ENCODE data around the gene SNCAIP. TPM values are rescaled to one million over a fixed set of nuclear protein-coding genes. Genes with fewer than 3 reads are reported as not detected.

SNCAIP gene
- total RNA-seq, 1 donor from 2014 or later = 11.3 TPM

DNA sequence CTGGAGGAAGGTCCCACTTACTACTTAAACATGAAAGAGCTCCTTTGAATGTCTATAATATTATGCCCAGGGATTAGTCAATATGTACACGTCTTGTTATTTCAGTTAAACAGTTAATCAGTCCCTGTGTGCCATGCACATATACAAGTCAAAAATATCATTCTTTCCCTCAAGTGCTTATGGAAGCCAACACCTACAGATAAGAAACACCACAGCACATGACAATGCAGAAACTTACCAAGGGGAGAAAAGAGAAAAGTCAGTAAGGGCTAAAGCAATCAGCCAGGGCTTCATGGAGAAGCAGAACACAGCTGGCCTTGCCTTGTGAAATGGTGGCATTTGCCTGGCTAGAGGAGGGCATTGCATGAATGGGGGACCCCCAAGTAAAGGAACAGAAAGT is 88.3 kb downstream of the SNCAIP start:
- Histone ChIP-seq H3K4me3 (no peak overlapping the region), H3K36me3 (no peaks in the 10 kb centered on the region), H3K4me1 (peaks cover 14% of the 10 kb centered on the region), H3K27ac (no peak overlapping the region), H3K9me3 (no peaks in the 10 kb centered on the region), H3K27me3 (no peaks in the 10 kb centered on the region)
- TF ChIP-seq POLR2A (IDR thresholded peaks at IDR 0.05) (no peak), CTCF (IDR thresholded peaks at IDR 0.05) (no peak), POLR2AphosphoS5 (IDR thresholded peaks at IDR 0.05; ENCODE audit: insufficient read depth in 1 of 2, low read depth in 1 of 2) (no peak)
- DNase-seq (ENCODE audit: extremely low spot score in 2 of 2) = no peak
- intact Hi-C loops (cut with DNase I) = no loop called here

DNA sequence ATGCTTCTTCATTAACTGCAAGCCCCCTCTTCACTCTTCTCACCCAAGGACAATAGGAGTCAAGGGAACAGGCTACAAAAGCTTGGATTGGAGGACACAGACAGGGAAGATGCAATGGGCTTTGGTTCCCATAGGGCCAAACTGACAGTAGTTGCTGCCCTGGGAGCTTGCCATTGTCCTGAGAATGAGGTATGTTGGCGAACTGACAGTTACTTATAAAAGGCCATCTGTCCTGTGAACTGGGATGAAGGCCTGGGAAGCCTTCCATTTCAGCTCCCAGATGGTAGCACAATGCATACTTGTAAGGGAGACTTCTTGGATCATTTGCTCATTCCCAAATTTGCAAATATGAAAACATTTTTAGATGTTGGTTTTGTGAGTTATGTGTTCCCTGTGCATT is 88.9 kb downstream of the SNCAIP start:
- no peak for DNase-seq (ENCODE audit: extremely low spot score in 2 of 2)
- Histone ChIP-seq H3K36me3 (no peaks in the 10 kb centered on the region), H3K4me3 (no peak overlapping the region), H3K4me1 (peaks cover 14% of the 10 kb centered on the region), H3K9me3 (no peaks in the 10 kb centered on the region), H3K27ac (no peak overlapping the region), H3K27me3 (no peaks in the 10 kb centered on the region)
- intact Hi-C loops (cut with DNase I) = no loop called here
- TF ChIP-seq POLR2A (IDR thresholded peaks at IDR 0.05) (no peak), POLR2AphosphoS5 (IDR thresholded peaks at IDR 0.05; ENCODE audit: insufficient read depth in 1 of 2, low read depth in 1 of 2) (no peak), CTCF (IDR thresholded peaks at IDR 0.05) (no peak)

- Histone ChIP-seq H3K4me3 (no peak overlapping the region), H3K27ac (no peak overlapping the region), H3K36me3 (no peaks in the 10 kb centered on the region), H3K27me3 (no peaks in the 10 kb centered on the region), H3K9me3 (no peaks in the 10 kb centered on the region), H3K4me1 (peaks cover 14% of the 10 kb centered on the region)
- intact Hi-C loops (cut with DNase I) = no loop called here
- DNase-seq (ENCODE audit: extremely low spot score in 2 of 2) = no peak
- TF ChIP-seq CTCF (IDR thresholded peaks at IDR 0.05) = no peak
- TF ChIP-seq POLR2AphosphoS5 (IDR thresholded peaks at IDR 0.05; ENCODE audit: insufficient read depth in 1 of 2, low read depth in 1 of 2) = no peak
- TF ChIP-seq POLR2A (IDR thresholded peaks at IDR 0.05) = no peak
Observed at GRCh38 chr5:122401976-122402725, 90.1 kb downstream of the SNCAIP start.

- no peaks in the 10 kb centered on the region for H3K9me3 ChIP-seq
- no peak for DNase-seq (ENCODE audit: extremely low spot score in 2 of 2)
- TF ChIP-seq POLR2AphosphoS5 (IDR thresholded peaks at IDR 0.05; ENCODE audit: insufficient read depth in 1 of 2, low read depth in 1 of 2) (no peak), CTCF (IDR thresholded peaks at IDR 0.05) (no peak), POLR2A (IDR thresholded peaks at IDR 0.05) (no peak)
- intact Hi-C loops (cut with DNase I) = no loop called here
- H3K27ac ChIP-seq = peak overlapping the region; percentile 43
- no peaks in the 10 kb centered on the region for H3K36me3 ChIP-seq
- no peaks in the 10 kb centered on the region for H3K27me3 ChIP-seq
- H3K4me1 ChIP-seq = peaks cover 14% of the 10 kb centered on the region
- no peak overlapping the region for H3K4me3 ChIP-seq
Observed at GRCh38 chr5:122402955-122403685, 91.1 kb downstream of the SNCAIP start.

DNA sequence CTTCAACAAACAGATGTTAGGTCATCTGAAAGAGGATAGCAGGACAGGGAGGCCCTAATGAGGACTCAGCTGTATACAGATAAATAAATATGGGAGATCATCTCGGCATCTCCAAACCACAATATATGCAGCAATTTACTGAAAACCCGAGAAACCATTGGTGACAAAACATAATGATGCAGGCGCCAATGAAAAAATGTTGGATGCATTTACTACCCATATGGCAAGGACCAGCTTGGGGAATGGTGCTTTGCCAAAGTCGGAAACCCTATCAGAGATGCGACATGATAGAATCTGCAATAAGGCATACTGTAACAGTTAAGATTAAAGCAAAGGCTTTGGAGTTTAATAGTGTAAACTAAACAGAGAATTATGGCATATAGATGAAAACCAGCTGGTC is 92.0 kb downstream of the SNCAIP start:
- TF ChIP-seq CTCF (IDR thresholded peaks at IDR 0.05) (no peak), POLR2A (IDR thresholded peaks at IDR 0.05) (no peak), POLR2AphosphoS5 (IDR thresholded peaks at IDR 0.05; ENCODE audit: insufficient read depth in 1 of 2, low read depth in 1 of 2) (no peak)
- Histone ChIP-seq H3K27ac (no peak overlapping the region), H3K27me3 (no peaks in the 10 kb centered on the region), H3K36me3 (no peaks in the 10 kb centered on the region), H3K4me1 (peaks cover 14% of the 10 kb centered on the region), H3K4me3 (no peak overlapping the region), H3K9me3 (no peaks in the 10 kb centered on the region)
- DNase-seq (ENCODE audit: extremely low spot score in 2 of 2) = no peak
- intact Hi-C loops (cut with DNase I) = no loop called here
